ENCODE results near the gene VWA3A.
"Not testable (repeated sequence)": the region's sequence is repeated elsewhere in the genome, so short reads cannot be mapped to it uniquely, and the experiment has no call there.

VWA3A gene

GRCh38 chr16:22141767-22142166 is 49.4 kb downstream of the VWA3A start:
- DNase-seq: peak in 1 of 2 experiments; percentile 3

GRCh38 chr16:22144520-22144919 is 52.2 kb downstream of the VWA3A start:
- DNase-seq: no peak

- no peak for DNase-seq
Measured at GRCh38 chr16:22147853-22148252, 55.5 kb downstream of the VWA3A start.

GRCh38 chr16:22151246-22151998 is 59.1 kb downstream of the VWA3A start:
- DNase-seq: no peak

- DNase-seq: no peak
Measured at GRCh38 chr16:22152316-22152715, 60.0 kb downstream of the VWA3A start.

GRCh38 chr16:22153078-22153477 is 60.7 kb downstream of the VWA3A start:
- DNase-seq: not testable (repeated sequence)

GRCh38 chr16:22161401-22161800 is 69.1 kb downstream of the VWA3A start:
- DNase-seq: no peak

GRCh38 chr16:22161999-22162655 is 69.8 kb downstream of the VWA3A start, which contains the start of gene SDR42E2:
TSS of gene SDR42E2 (plus strand) at chr16:22162506. CDS start at chr16:22165583, 3,077 bp downstream.
- DNase-seq: no peak

GRCh38 chr16:22162656-22163009 is 70.3 kb downstream of the VWA3A start:
- DNase-seq: no peak

- no peak for DNase-seq
Measured at GRCh38 chr16:22163806-22164205, 71.5 kb downstream of the VWA3A start.

- DNase-seq: no peak
Measured at GRCh38 chr16:22164482-22164881, 72.1 kb downstream of the VWA3A start.

- DNase-seq: no peak
Measured at GRCh38 chr16:22165508-22166285, 73.4 kb downstream of the VWA3A start.

GRCh38 chr16:22171953-22172352 is 79.6 kb downstream of the VWA3A start:
- DNase-seq: no peak

GRCh38 chr16:22172642-22173041 is 80.3 kb downstream of the VWA3A start:
- not testable (repeated sequence) for DNase-seq

GRCh38 chr16:22174642-22175041 is 82.3 kb downstream of the VWA3A start:
- DNase-seq: no peak

GRCh38 chr16:22177968-22178930 is 85.9 kb downstream of the VWA3A start:
- DNase-seq: no peak

GRCh38 chr16:22181426-22181825 is 89.1 kb downstream of the VWA3A start:
- no peak for DNase-seq

GRCh38 chr16:22181843-22182242 is 89.5 kb downstream of the VWA3A start:
- DNase-seq: no peak

GRCh38 chr16:22183335-22183734 is 91.0 kb downstream of the VWA3A start:
- no peak for DNase-seq

- peak in 1 of 2 experiments; percentile 7 for DNase-seq
Measured at GRCh38 chr16:22183901-22184614, 91.7 kb downstream of the VWA3A start.

GRCh38 chr16:22184615-22184968 is 92.3 kb downstream of the VWA3A start:
- DNase-seq: no peak

- DNase-seq: no peak
Measured at GRCh38 chr16:22186517-22186916, 94.2 kb downstream of the VWA3A start.

Measured in Kasumi-1 (cell line).